T-helper 17 cell (primary cell): Measurements from ENCODE around the gene PLEKHA6. TPM values are rescaled to one million over a fixed set of nuclear protein-coding genes. Genes with fewer than 3 reads are reported as not detected.
A peak's percentile ranks its signal among the peaks of the same experiment; 100 is the strongest.

Source experiments
- ATAC-seq: fragments of 150-1000 bp; cut with Tn5 transposase; 2 replicates; pipeline ENCODE4 v1.10.0; 2021; ENCODE audit warnings: mild to moderate bottlenecking, moderate library complexity
- DNase-seq, 3 donors: peaks; one replicate each; pipeline versions ENCODE4 v3.0.0 to v3.0.0-alpha.2; 2020 to 2021
- H3K9me3 ChIP-seq: one replicate; pipeline ENCODE4 v1.7.0; 2013; ENCODE audit warnings: low read length, mild to moderate bottlenecking; ENCODE audit not compliant: control insufficient read depth, poor library complexity, severe bottlenecking
- H3K27ac Mint-ChIP-seq: one replicate; pipeline ENCODE4 v1.8.0; 2022; ENCODE audit warnings: mild to moderate bottlenecking, moderate library complexity, mixed read lengths
- H3K27me3 Mint-ChIP-seq: one replicate; pipeline ENCODE4 v1.8.0; 2022; ENCODE audit warnings: mixed read lengths
- H3K36me3 Mint-ChIP-seq: one replicate; pipeline ENCODE4 v1.8.0; 2022; ENCODE audit warnings: low read depth, mixed read lengths
- H3K4me1 Mint-ChIP-seq: one replicate; pipeline ENCODE4 v1.8.0; 2022; ENCODE audit warnings: mild to moderate bottlenecking, mixed read lengths
- H3K4me3 Mint-ChIP-seq: one replicate; pipeline ENCODE4 v1.8.0; 2022; ENCODE audit warnings: mild to moderate bottlenecking, moderate library complexity, mixed read lengths
- total RNA-seq, 4 donors: library from RNA in 2 of 4; stranded (reverse) in 2 of 4; gene quantifications; one replicate each; pipeline ENCODE4 v1.2.3 and lab custom pipeline; 2022 to 2026

The PLEKHA6 gene
- total RNA-seq, 2 donors from 2014 or later, result 0.47 to 0.50 TPM

DNA sequence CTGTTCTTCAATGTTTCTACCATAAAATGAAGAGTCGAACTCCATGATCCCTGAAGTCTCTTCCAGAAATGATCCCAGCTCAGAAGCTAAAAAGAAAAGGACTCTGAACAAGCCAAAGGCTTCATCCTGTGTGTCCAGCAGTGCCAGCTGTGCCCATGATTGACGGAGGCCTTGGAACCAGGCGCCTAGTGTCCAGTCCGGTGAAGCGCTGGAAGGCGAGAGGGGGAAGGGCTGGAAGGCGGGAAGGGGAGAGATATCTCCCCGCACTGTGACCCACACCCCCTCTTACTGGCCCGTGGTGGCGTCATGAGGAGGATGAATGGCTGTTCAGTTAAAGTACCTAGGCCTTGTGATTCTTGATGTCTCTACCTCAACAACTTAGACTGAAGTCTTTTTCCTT, 10.4 kb upstream of the PLEKHA6 start:
- no peak overlapping the region for H3K27ac Mint-ChIP-seq

DNA sequence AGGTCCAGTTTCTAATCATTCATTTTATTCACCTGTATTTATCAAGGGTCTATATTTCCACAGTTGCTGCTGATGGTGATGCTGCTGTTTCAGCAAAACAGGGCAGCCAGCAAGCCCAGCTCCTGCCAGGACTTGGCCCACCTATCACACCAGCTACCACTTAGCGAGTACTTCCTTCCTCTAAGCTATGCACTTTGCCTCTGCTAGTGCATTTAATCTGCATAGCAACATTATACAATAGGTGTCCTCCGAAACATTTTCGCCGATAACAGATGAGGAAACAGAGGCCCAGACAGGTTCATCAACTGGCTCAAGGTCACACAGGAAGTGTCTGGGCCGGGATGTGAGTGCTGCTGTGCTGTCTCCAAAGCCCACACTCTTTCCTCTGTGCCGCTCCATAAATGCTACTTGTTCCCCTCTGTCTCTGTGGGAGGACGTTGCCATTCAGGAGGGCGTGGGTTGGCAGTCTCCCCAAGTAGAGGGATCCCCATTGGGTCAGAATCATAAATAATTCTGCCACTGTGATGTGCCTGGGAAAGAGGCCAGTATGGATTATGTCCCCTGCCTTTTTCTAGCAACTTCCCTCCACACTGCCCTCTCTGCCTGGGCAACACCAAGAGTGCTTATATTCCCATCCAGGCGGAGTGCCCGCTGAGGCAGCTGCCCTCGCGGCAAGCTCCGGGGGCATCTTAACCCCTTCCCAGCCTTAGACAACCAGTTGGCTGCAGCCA, 9.4 kb upstream of the PLEKHA6 start:
- H3K9me3 ChIP-seq, result no peaks in the 10 kb centered on the region
- Mint-ChIP-seq H3K4me1 (peaks cover 4% of the 10 kb centered on the region), H3K27ac (no peak overlapping the region), H3K36me3 (peaks cover 2% of the 10 kb centered on the region), H3K27me3 (peaks cover 45% of the 10 kb centered on the region), H3K4me3 (no peak overlapping the region)
- DNase-seq (no peak), ATAC-seq (no peak)

More for the DNA sequence above, 10.4 kb upstream of the PLEKHA6 start:
- Mint-ChIP-seq H3K36me3 (peaks cover 2% of the 10 kb centered on the region), H3K27me3 (peaks cover 42% of the 10 kb centered on the region), H3K4me3 (no peak overlapping the region), H3K4me1 (peaks cover 4% of the 10 kb centered on the region)
- H3K9me3 ChIP-seq, result no peaks in the 10 kb centered on the region
- ATAC-seq, result no peak
- no peak for DNase-seq

GRCh38 chr1:204367956-204368355, 8.2 kb upstream of the PLEKHA6 start:
- H3K9me3 ChIP-seq, result no peaks in the 10 kb centered on the region
- Mint-ChIP-seq H3K36me3 (peaks cover 2% of the 10 kb centered on the region), H3K27me3 (peaks cover 45% of the 10 kb centered on the region), H3K4me1 (peaks cover 11% of the 10 kb centered on the region), H3K27ac (no peak overlapping the region), H3K4me3 (no peak overlapping the region)
- no peak for ATAC-seq
- no peak for DNase-seq

DNA sequence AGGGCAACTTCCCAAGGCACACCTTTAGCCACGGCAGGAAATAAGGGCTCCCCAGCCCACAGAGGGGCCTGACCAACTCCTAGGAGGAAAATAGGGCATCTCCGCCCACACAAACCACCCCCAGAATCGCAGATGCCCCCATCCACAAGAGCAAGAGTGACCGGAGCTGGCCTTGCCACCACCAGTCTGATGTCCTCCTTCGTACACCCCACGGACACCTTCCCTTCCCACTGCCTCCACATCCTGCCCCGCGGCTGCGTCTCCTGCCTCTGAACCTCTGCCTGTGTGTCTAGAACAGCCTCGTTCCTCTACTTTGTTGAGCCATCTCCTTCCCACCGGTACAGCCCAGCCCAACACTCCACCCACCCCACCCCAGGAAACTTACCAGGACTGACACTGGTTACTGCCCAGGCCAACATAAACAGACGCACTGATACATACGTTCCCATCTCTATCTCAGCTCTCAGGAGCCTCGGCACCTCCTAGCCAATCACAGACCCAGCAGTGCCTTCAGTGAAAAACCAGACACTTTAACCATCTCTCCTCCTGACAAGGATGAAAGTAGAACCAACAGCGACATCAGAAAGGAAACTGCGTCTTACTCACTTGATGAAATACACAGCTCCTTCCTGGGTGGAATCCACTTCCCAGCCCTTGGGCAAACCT, 7.6 kb upstream of the PLEKHA6 start:
- H3K4me1 Mint-ChIP-seq, result peaks cover 11% of the 10 kb centered on the region
- ATAC-seq (no peak), DNase-seq (no peak)
- H3K4me3 Mint-ChIP-seq, result no peak overlapping the region
- no peak overlapping the region for H3K27ac Mint-ChIP-seq
- peaks cover 2% of the 10 kb centered on the region for H3K36me3 Mint-ChIP-seq
- H3K9me3 ChIP-seq, result no peaks in the 10 kb centered on the region
- H3K27me3 Mint-ChIP-seq, result peaks cover 45% of the 10 kb centered on the region

DNA sequence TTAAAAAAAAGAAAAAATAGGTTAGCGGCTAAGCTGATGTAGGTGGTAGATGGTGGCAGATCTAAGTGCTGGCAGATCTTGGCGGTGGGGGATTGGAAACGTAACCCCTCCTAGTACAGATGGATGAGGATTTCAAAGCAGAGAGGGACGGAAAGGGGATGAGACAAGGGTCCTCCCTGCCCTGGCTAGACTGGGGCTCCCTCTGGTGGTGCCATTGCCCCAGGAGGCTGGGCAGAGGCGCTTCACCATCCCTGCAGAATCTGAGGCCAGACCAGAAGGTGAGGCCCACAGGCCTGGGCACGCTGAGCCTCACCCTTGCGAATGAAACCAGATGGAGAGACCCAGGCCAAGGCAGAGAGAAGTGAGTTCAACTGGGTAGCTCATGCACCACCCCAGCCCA, 7.0 kb upstream of the PLEKHA6 start:
- Mint-ChIP-seq H3K4me1 (peaks cover 11% of the 10 kb centered on the region), H3K27me3 (peaks cover 43% of the 10 kb centered on the region), H3K36me3 (peaks cover 2% of the 10 kb centered on the region), H3K4me3 (no peak overlapping the region), H3K27ac (no peak overlapping the region)
- DNase-seq, result no peak
- no peaks in the 10 kb centered on the region for H3K9me3 ChIP-seq
- ATAC-seq, result no peak

GRCh38 chr1:204363335-204364114, 3.8 kb upstream of the PLEKHA6 start:
- peak overlapping the region; percentile 89 for H3K4me3 Mint-ChIP-seq
- peaks cover 2% of the 10 kb centered on the region for H3K36me3 Mint-ChIP-seq
- H3K4me1 Mint-ChIP-seq, result peaks cover 11% of the 10 kb centered on the region
- peak overlapping the region; percentile 16 for H3K27ac Mint-ChIP-seq
- H3K27me3 Mint-ChIP-seq, result peaks cover 32% of the 10 kb centered on the region
- ATAC-seq (peak; percentile 95), DNase-seq (peak; percentile 48 to 56 (median 56))
- no peaks in the 10 kb centered on the region for H3K9me3 ChIP-seq

DNA sequence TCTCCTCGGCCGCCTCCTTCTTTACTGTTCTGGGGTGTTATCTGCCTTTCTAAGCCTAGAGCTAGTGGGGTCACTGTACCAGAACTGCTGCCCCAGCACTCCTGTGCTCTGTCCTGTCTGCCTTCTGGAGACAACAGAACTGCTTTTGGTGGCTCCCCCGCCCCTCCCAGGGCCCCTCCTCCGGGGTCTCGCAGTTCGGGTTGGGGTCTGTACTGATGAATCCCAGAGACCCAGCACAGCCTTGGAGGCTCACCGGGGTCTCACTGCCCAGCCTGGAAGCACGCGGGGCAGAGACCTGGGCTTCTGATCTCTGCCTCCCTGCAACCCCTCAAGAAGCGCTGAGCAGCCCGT, 3.2 kb upstream of the PLEKHA6 start:
- Mint-ChIP-seq H3K36me3 (peaks cover 2% of the 10 kb centered on the region), H3K27me3 (peaks cover 37% of the 10 kb centered on the region), H3K4me3 (peak overlapping the region; percentile 89), H3K4me1 (peaks cover 11% of the 10 kb centered on the region), H3K27ac (peak overlapping the region; percentile 49)
- no peaks in the 10 kb centered on the region for H3K9me3 ChIP-seq
- no peak for DNase-seq
- ATAC-seq, result no peak

DNA sequence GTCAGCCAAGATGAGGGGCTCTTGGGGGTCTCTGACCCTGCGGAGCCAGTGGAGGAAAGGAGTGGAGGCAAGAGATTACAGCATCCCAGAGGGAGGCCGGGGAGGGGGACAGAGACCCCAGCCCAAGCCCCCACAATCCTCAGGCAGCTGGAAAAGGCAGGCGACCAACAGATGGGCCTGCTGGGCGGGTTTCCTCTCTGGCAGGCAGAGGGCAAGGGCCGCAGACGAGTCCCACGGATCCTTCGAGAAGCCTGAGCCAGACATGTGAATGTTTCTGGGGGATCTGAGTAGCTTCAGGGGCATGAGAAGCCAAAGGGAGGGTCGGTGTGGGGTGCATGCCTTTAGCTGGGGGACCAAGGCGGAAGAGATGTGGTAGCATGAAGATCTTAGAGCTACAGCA, 2.1 kb upstream of the PLEKHA6 start:
- Mint-ChIP-seq H3K4me3 (no peak overlapping the region), H3K36me3 (peaks cover 2% of the 10 kb centered on the region), H3K27me3 (peaks cover 34% of the 10 kb centered on the region), H3K4me1 (peaks cover 8% of the 10 kb centered on the region), H3K27ac (no peak overlapping the region)
- DNase-seq (no peak), ATAC-seq (no peak)
- H3K9me3 ChIP-seq, result no peaks in the 10 kb centered on the region

- Mint-ChIP-seq H3K4me3 (no peak overlapping the region), H3K27me3 (peaks cover 34% of the 10 kb centered on the region)
These were observed 1.6 kb upstream of the PLEKHA6 start for GRCh38 chr1:204361341-204361771.

DNA sequence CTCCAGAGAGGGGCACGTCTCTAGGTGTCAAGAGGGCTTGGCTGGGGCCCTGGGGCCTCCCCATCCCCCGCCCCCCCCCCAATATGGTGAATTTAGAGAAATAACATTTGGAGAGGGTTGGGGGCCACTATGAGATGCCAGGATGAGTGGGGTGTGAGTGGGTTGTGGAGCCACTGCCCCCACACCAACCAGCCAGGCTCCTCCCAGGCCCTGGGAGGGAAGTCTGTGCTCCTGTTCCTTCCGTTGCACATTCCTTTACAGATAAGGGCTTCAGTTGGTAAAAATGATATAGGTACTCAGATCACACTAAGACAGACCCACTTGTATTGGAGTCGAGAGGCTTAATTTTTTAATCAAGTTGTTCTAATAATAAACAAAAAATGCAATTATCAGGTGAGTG, 585 bp upstream of the PLEKHA6 start:
- no peaks in the 10 kb centered on the region for H3K9me3 ChIP-seq
- Mint-ChIP-seq H3K4me1 (peaks cover 8% of the 10 kb centered on the region), H3K4me3 (no peak overlapping the region), H3K27me3 (peaks cover 25% of the 10 kb centered on the region), H3K36me3 (no peaks in the 10 kb centered on the region), H3K27ac (no peak overlapping the region)
- no peak for DNase-seq
- ATAC-seq, result no peak

More at GRCh38 chr1:204361341-204361771, 1.6 kb upstream of the PLEKHA6 start:
- Mint-ChIP-seq H3K36me3 (peaks cover 2% of the 10 kb centered on the region), H3K4me1 (peaks cover 8% of the 10 kb centered on the region), H3K27ac (no peak overlapping the region)
- ATAC-seq (no peak), DNase-seq (no peak)
- no peaks in the 10 kb centered on the region for H3K9me3 ChIP-seq

GRCh38 chr1:204359131-204359473, 627 bp downstream of the PLEKHA6 start:
- Mint-ChIP-seq H3K4me1 (peaks cover 6% of the 10 kb centered on the region), H3K4me3 (no peak overlapping the region), H3K27me3 (peaks cover 26% of the 10 kb centered on the region), H3K36me3 (no peaks in the 10 kb centered on the region), H3K27ac (no peak overlapping the region)
- ATAC-seq (no peak), DNase-seq (no peak)
- no peaks in the 10 kb centered on the region for H3K9me3 ChIP-seq

- Mint-ChIP-seq H3K27me3 (peaks cover 26% of the 10 kb centered on the region), H3K4me3 (no peak overlapping the region), H3K4me1 (peaks cover 1% of the 10 kb centered on the region), H3K27ac (no peak overlapping the region), H3K36me3 (no peaks in the 10 kb centered on the region)
- no peaks in the 10 kb centered on the region for H3K9me3 ChIP-seq
- no peak for ATAC-seq
- DNase-seq, result no peak
These were observed 1.1 kb downstream of the PLEKHA6 start for GRCh38 chr1:204358605-204359004.
